GM12875 (cell line): ENCODE measurements around the gene OGG1.

Experiments
- H3K4me3 ChIP-seq: one replicate; pipeline ENCODE4 v1.5.1; 2011; ENCODE audit warnings: low read depth, low read length, control low read depth
- CTCF ChIP-seq: IDR thresholded peaks from 2 replicates; pipeline ENCODE4 v1.5.1; 2011; ENCODE audit warnings: low read depth, mild to moderate bottlenecking, control low read depth, inconsistent platforms, low read length, moderate library complexity, borderline replicate concordance; ENCODE audit not compliant: insufficient read depth

The OGG1 gene

GRCh38 chr3:9749645-9750555 is at the start of gene OGG1:
OGG1 (plus strand) TSS chr3:9749952; CDS start chr3:9750287, 335 bp downstream.
- H3K4me3 ChIP-seq: peak within 1 kb of the TSS; percentile 90
- TF ChIP-seq CTCF: no peak

- no peak for TF ChIP-seq CTCF
- H3K4me3 ChIP-seq: no peak overlapping the region
These were observed 49.2 kb upstream of the OGG1 start for GRCh38 chr3:9700536-9700935.

DNA sequence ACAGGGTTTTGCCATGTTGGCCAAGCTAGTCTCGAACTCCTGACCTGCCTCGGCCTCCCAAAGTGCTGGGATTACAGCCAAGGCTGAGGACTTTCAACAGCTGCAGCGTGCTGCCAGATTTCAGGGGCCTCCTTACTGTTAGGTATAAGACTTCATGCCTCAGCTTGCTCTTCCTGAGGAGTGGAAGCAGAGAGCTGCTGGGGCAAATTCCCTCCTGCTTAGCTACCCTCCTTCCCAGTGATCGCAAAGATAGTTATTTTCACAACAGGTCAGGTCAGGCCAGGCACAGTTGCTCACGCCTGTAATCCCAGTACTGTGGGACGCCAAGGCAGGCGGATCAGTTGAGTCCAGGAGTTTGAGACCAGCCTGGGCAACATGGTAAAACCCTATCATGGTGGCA is 48.7 kb upstream of the OGG1 start:
- no peak overlapping the region for H3K4me3 ChIP-seq
- TF ChIP-seq CTCF: no peak

- no peak for TF ChIP-seq CTCF
These were observed 48.0 kb upstream of the OGG1 start for GRCh38 chr3:9701711-9702110.

GRCh38 chr3:9703240-9703639 is 46.5 kb upstream of the OGG1 start:
- H3K4me3 ChIP-seq: no peak overlapping the region
- no peak for TF ChIP-seq CTCF

More at GRCh38 chr3:9701711-9702110, 48.0 kb upstream of the OGG1 start:
- H3K4me3 ChIP-seq: no peak overlapping the region

DNA sequence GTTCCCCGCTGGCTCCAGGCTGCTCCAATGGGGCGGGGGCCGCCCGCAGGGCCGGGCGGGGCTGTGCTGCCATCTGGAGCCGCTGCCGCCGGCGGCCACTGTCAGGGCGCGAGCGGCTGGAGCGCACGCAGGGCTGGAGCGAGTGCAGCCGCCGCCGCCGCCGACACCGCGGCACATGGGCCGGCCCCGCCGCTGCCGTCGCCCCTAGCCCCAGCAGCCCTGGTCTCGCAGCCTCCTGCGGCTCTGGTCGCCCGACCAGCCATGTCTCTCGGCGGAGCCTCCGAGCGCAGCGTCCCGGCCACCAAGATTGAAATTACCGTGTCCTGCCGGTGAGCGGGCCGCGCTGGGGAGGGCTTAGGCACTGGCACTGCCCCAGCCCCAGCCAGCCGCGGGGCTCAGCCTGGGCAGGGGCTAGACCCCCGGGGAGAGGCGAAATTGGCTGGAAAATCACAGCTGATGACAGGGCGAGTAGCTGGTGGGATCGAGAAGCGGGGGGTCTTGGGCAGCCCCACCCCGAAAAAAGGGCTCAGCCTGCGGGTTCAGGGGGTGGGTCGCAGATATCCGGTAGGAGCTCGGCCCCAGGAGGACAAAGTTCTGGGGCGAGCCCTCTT is 45.9 kb upstream of the OGG1 start, which contains the start of gene CPNE9:
Gene CPNE9, plus strand, starts transcription at position 98 of the 611 bp plus-strand sequence. Its CDS starts 164 bp downstream, at position 262.
- TF ChIP-seq CTCF: no peak

More for the DNA sequence above, 45.9 kb upstream of the OGG1 start, which contains the start of gene CPNE9:
- H3K4me3 ChIP-seq: no peak within 1 kb of the TSS
